ENCODE measurements around the gene DPH1.

Gene DPH1

GRCh38 chr17:2077040-2077439 lies 47.1 kb downstream of the DPH1 start:
- Histone ChIP-seq H4K20me1 (ENCODE audit: control insufficient read depth, insufficient read depth, low read depth, low read length) (no peaks in the 10 kb centered on the region), H3K9me2 (replicated peaks; ENCODE audit: control insufficient read depth, low read length) (no peaks in the 10 kb centered on the region), H3K27me3 (ENCODE audit: control insufficient read depth, low read length) (no peaks in the 10 kb centered on the region), H3F3A (ENCODE audit: control insufficient read depth, insufficient read depth) (peaks cover 4% of the 10 kb centered on the region; the same call in 1 of the 2 replicates), H3K4me1 (ENCODE audit: control insufficient read depth, low read length) (no peaks in the 10 kb centered on the region), H3K9me3 (ENCODE audit: control insufficient read depth, insufficient read depth, low read length) (no peaks in the 10 kb centered on the region), H3K4me3 (ENCODE audit: low read length) (no peak overlapping the region), H3K27ac (ENCODE audit: low read depth, low read length) (no peak overlapping the region), H3K79me2 (ENCODE audit: control insufficient read depth, low read length) (no peaks in the 10 kb centered on the region), H3K36me3 (ENCODE audit: control insufficient read depth, low read length) (peaks cover 12% of the 10 kb centered on the region), H3K4me2 (ENCODE audit: low read length) (no peak overlapping the region)
- TF ChIP-seq EZH2phosphoT487 (IDR thresholded peaks at IDR 0.05; ENCODE audit: borderline replicate concordance, low read length) (no peak), CTCF (IDR thresholded peaks at IDR 0.05; ENCODE audit: low read depth, low read length, poor library complexity, severe bottlenecking) (no peak)

- H3K4me1 ChIP-seq (ENCODE audit: control insufficient read depth, low read length) = peaks cover 6% of the 10 kb centered on the region
- no peak overlapping the region for H3K4me3 ChIP-seq (ENCODE audit: low read length)
- H3K9me3 ChIP-seq (ENCODE audit: control insufficient read depth, insufficient read depth, low read length) = no peaks in the 10 kb centered on the region
- H3K4me2 ChIP-seq (ENCODE audit: low read length) = no peak overlapping the region
- H3K36me3 ChIP-seq (ENCODE audit: control insufficient read depth, low read length) = peaks cover 12% of the 10 kb centered on the region
- H3K9me2 ChIP-seq (replicated peaks; ENCODE audit: control insufficient read depth, low read length) = no peaks in the 10 kb centered on the region
- no peaks in the 10 kb centered on the region for H3K79me2 ChIP-seq (ENCODE audit: control insufficient read depth, low read length)
- no peaks in the 10 kb centered on the region for H3K27me3 ChIP-seq (ENCODE audit: control insufficient read depth, low read length)
- TF ChIP-seq EZH2phosphoT487 (IDR thresholded peaks at IDR 0.05; ENCODE audit: borderline replicate concordance, low read length) = no peak
- TF ChIP-seq CTCF (IDR thresholded peaks at IDR 0.05; ENCODE audit: low read depth, low read length, poor library complexity, severe bottlenecking) = no peak
- no peaks in the 10 kb centered on the region for H4K20me1 ChIP-seq (ENCODE audit: control insufficient read depth, insufficient read depth, low read depth, low read length)
- no peak overlapping the region for H3K27ac ChIP-seq (ENCODE audit: low read depth, low read length)
- no peaks in the 10 kb centered on the region for H3F3A ChIP-seq (ENCODE audit: control insufficient read depth, insufficient read depth)
These were observed 51.6 kb downstream of the DPH1 start for GRCh38 chr17:2081564-2081963.

- H3K27ac ChIP-seq (ENCODE audit: low read depth, low read length) = no peak overlapping the region
- peaks cover 12% of the 10 kb centered on the region for H3K4me1 ChIP-seq (ENCODE audit: control insufficient read depth, low read length)
These were observed 52.2 kb downstream of the DPH1 start for GRCh38 chr17:2082003-2082781.

More at GRCh38 chr17:2082003-2082781, 52.2 kb downstream of the DPH1 start:
- no peak for TF ChIP-seq CTCF (IDR thresholded peaks at IDR 0.05; ENCODE audit: low read depth, low read length, poor library complexity, severe bottlenecking)
- no peak for TF ChIP-seq EZH2phosphoT487 (IDR thresholded peaks at IDR 0.05; ENCODE audit: borderline replicate concordance, low read length)
- Histone ChIP-seq H3K4me3 (ENCODE audit: low read length) (no peak overlapping the region), H3K36me3 (ENCODE audit: control insufficient read depth, low read length) (peaks cover 12% of the 10 kb centered on the region), H3K9me3 (ENCODE audit: control insufficient read depth, insufficient read depth, low read length) (no peaks in the 10 kb centered on the region), H3F3A (ENCODE audit: control insufficient read depth, insufficient read depth) (no peaks in the 10 kb centered on the region), H3K9me2 (replicated peaks; ENCODE audit: control insufficient read depth, low read length) (no peaks in the 10 kb centered on the region), H3K79me2 (ENCODE audit: control insufficient read depth, low read length) (no peaks in the 10 kb centered on the region), H3K4me2 (ENCODE audit: low read length) (no peak overlapping the region), H4K20me1 (ENCODE audit: control insufficient read depth, insufficient read depth, low read depth, low read length) (no peaks in the 10 kb centered on the region), H3K27me3 (ENCODE audit: control insufficient read depth, low read length) (no peaks in the 10 kb centered on the region)

All from DOHH2 (cell line).